K562 (cell line): ENCODE measurements around the gene PPP1R14B.

ENCODE experiments used
- NR2C2 ChIP-seq, 2 experiments: fragments of 200-800 bp in 1 of 2; sonication (Bioruptor generic) in 1 of 2; sonication (generic) in 1 of 2; formaldehyde crosslinking in 1 of 2; IDR thresholded peaks; 2 replicates each; pipeline versions ENCODE4 v1.6.1 to v1.8.0; 2016 to 2022; ENCODE audit warnings: mild to moderate bottlenecking in 1 of 2, missing compliant biosample characterization in 1 of 2, missing genetic modification characterization in 1 of 2, missing genetic modification reagents in 1 of 2
- SIRT6 ChIP-seq: IDR thresholded peaks from one replicate; pipeline ENCODE4 v1.6.1; 2012; ENCODE audit warnings: low read depth, mild to moderate bottlenecking, control low read depth, inconsistent platforms, low read length, moderate library complexity

GRCh38 chr11:64208086-64208795 lies 38.5 kb downstream of the PPP1R14B start:
- no peak for TF ChIP-seq SIRT6
- no peak for TF ChIP-seq NR2C2 (CRISPR knock-in tag; IDR thresholded peaks at IDR 0.05)
- TF ChIP-seq NR2C2 (tag; IDR thresholded peaks at IDR 0.05) = no peak
